K562 (cell line): Measurements from ENCODE around the gene ABHD5. TPM values are rescaled to one million over a fixed set of nuclear protein-coding genes. Genes with fewer than 3 reads are reported as not detected.

Experiments used
- ADNP ChIP-seq: fragments of 200-800 bp; sonication (Bioruptor generic); IDR thresholded peaks from 2 replicates; pipeline ENCODE4 v1.6.1; 2016; ENCODE audit warnings: missing genetic modification characterization, missing compliant biosample characterization
- CCNT2 ChIP-seq: IDR thresholded peaks from 2 replicates; pipeline ENCODE4 v1.6.1; 2011; ENCODE audit warnings: borderline replicate concordance, low read depth, mild to moderate bottlenecking, moderate library complexity, mixed read lengths, low read length; ENCODE audit not compliant: insufficient read length; ENCODE audit errors: extremely low read depth
- CHCHD3 ChIP-seq: fragments of 250-450 bp; sonication (Bioruptor Pico); IDR thresholded peaks from 2 replicates; pipeline ENCODE4 v2.1.2; 2022; ENCODE audit warnings: mild to moderate bottlenecking
- CREM ChIP-seq: IDR thresholded peaks from 2 replicates; pipeline ENCODE4 v1.6.1; 2014; ENCODE audit warnings: antibody characterized with exemption, low read depth
- E2F3 ChIP-seq: fragments of 250-450 bp; sonication (Bioruptor Pico); IDR thresholded peaks from 2 replicates; pipeline ENCODE4 v1.4.0; 2020; ENCODE audit warnings: mild to moderate bottlenecking
- ELK3 ChIP-seq: fragments of 450-650 bp; formaldehyde crosslinking; IDR thresholded peaks from 2 replicates; pipeline ENCODE4 v1.4.0; 2020; ENCODE audit warnings: mild to moderate bottlenecking
- GATAD2B ChIP-seq: fragments of 450-650 bp; IDR thresholded peaks from 2 replicates; pipeline ENCODE4 v1.6.1; 2017; ENCODE audit warnings: mild to moderate bottlenecking, borderline replicate concordance
- GTF2F1 ChIP-seq: IDR thresholded peaks from 2 replicates; pipeline ENCODE4 v1.6.1; 2011; ENCODE audit warnings: low read depth, low read length, improper control_type of control experiment
- KAT8 ChIP-seq: fragments of 450-650 bp; IDR thresholded peaks from 2 replicates; pipeline ENCODE4 v1.6.1; 2016; ENCODE audit warnings: low read depth, mild to moderate bottlenecking
- KHSRP ChIP-seq: fragments of 450-650 bp; IDR thresholded peaks from 2 replicates; pipeline ENCODE4 v1.6.1; 2017
- OTX1 ChIP-seq: fragments of 450-650 bp; formaldehyde crosslinking; IDR thresholded peaks from 2 replicates; pipeline ENCODE4 v1.4.0; 2022; ENCODE audit warnings: mild to moderate bottlenecking
- RBM15 ChIP-seq: fragments of 200-400 bp; formaldehyde crosslinking; IDR thresholded peaks from 2 replicates; pipeline ENCODE4 v1.6.1; 2018; ENCODE audit warnings: mild to moderate bottlenecking, low read length, moderate library complexity; ENCODE audit not compliant: insufficient read depth
- SFPQ ChIP-seq: fragments of 200-400 bp; formaldehyde crosslinking; IDR thresholded peaks from 2 replicates; pipeline ENCODE4 v1.6.1; 2017; ENCODE audit warnings: mild to moderate bottlenecking, low read depth, low read length, moderate library complexity
- SMARCB1 ChIP-seq: IDR thresholded peaks from 2 replicates; pipeline ENCODE4 v1.6.1; 2011; ENCODE audit warnings: improper control_type of control experiment, low read depth; ENCODE audit not compliant: insufficient read length
- STAT5B ChIP-seq: fragments of 250-450 bp; sonication (Bioruptor Pico); IDR thresholded peaks from 2 replicates; pipeline ENCODE4 v1.8.0; 2021; ENCODE audit warnings: mild to moderate bottlenecking, inconsistent platforms
- ZNF146 ChIP-seq: IDR thresholded peaks from one replicate; pipeline ENCODE4 v1.6.1; 2018; ENCODE audit warnings: missing compliant biosample characterization; ENCODE audit not compliant: unreplicated experiment
- ZNF77 ChIP-seq: fragments of 250-450 bp; sonication (Bioruptor Pico); IDR thresholded peaks from 2 replicates; pipeline ENCODE4 v1.5.0; 2020
- ZNF79 ChIP-seq: fragments of 250-450 bp; sonication (Bioruptor Pico); IDR thresholded peaks from 2 replicates; pipeline ENCODE4 v1.4.0; 2020; ENCODE audit warnings: low read depth, mild to moderate bottlenecking, moderate library complexity
- polyA plus RNA-seq, 8 experiments: library from polyadenylated mRNA; depleted of rRNA in 4 of 8; stranded (reverse) in 5 of 8; unstranded in 3 of 8; fragments of >200 nt; fragmentation: Nextera tagmentation in 2 of 8; fragmentation: Illumina TruSeq in 1 of 8; extraction: Ambion mirVana in 2 of 8; extraction: Trizol in 1 of 8; gene quantifications; 2 replicates each; pipeline versions ENCODE4 v1.2.1 to v1.2.3, GENCODE V29; 2011 to 2014; ENCODE audit warnings: inconsistent platforms in 1 of 8, missing spikeins in 1 of 8
- total RNA-seq, 7 experiments: library from RNA; depleted of rRNA in 6 of 7; stranded (reverse); fragments of >200 nt in 6 of 7; fragmentation: Illumina TruSeq in 2 of 7; extraction: Trizol in 2 of 7; gene quantifications; 2 replicates each; pipeline versions ENCODE4 v1.2.1 to v1.2.3, GENCODE V29; 2011 to 2021; ENCODE audit warnings: low replicate concordance in 1 of 7
- TF ChIP-seq, protein P1 (sequence below): sonication (generic); formaldehyde crosslinking; IDR thresholded peaks from 2 replicates; pipeline ENCODE4 v1.8.1; 2023; ENCODE audit warnings: mild to moderate bottlenecking, missing genetic modification reagents
- TF ChIP-seq, protein P2 (sequence below): sonication (generic); formaldehyde crosslinking; IDR thresholded peaks from 2 replicates; pipeline ENCODE4 v1.8.1; 2023; ENCODE audit warnings: mild to moderate bottlenecking, missing genetic modification reagents
- TF ChIP-seq, protein P3 (sequence below): sonication (generic); formaldehyde crosslinking; IDR thresholded peaks from 2 replicates; pipeline ENCODE4 v1.8.0; 2023; ENCODE audit warnings: mild to moderate bottlenecking, missing genetic modification reagents

The ABHD5 gene
- total and polyA plus RNA-seq, 9 of the 15 experiments (the other 6 are each of a cell fraction or from before 2014, with no cell fraction given) = 27.8 to 61.7 (median 39.9) TPM

GRCh38 chr3:43690400-43691119, at the start of gene ABHD5 (continued):
- TF ChIP-seq ZNF77 (CRISPR knock-in tag) = no peak
- no peak for TF ChIP-seq STAT5B (CRISPR knock-in tag)
- no peak for TF ChIP-seq ZNF146 (CRISPR knock-in tag)
- TF ChIP-seq ADNP (tag) = no peak
- TF ChIP-seq SFPQ = no peak
- TF ChIP-seq, protein P1, sequence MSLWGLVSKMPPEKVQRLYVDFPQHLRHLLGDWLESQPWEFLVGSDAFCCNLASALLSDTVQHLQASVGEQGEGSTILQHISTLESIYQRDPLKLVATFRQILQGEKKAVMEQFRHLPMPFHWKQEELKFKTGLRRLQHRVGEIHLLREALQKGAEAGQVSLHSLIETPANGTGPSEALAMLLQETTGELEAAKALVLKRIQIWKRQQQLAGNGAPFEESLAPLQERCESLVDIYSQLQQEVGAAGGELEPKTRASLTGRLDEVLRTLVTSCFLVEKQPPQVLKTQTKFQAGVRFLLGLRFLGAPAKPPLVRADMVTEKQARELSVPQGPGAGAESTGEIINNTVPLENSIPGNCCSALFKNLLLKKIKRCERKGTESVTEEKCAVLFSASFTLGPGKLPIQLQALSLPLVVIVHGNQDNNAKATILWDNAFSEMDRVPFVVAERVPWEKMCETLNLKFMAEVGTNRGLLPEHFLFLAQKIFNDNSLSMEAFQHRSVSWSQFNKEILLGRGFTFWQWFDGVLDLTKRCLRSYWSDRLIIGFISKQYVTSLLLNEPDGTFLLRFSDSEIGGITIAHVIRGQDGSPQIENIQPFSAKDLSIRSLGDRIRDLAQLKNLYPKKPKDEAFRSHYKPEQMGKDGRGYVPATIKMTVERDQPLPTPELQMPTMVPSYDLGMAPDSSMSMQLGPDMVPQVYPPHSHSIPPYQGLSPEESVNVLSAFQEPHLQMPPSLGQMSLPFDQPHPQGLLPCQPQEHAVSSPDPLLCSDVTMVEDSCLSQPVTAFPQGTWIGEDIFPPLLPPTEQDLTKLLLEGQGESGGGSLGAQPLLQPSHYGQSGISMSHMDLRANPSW (CRISPR knock-in tag) = no peak; the same call in 1 of the 2 replicates
- no peak for TF ChIP-seq KAT8
- peak; percentile 78 for TF ChIP-seq CREM
- TF ChIP-seq KHSRP = no peak
- TF ChIP-seq CCNT2 = peak; percentile 99
- TF ChIP-seq OTX1 (CRISPR knock-in tag) = peak; percentile 94
- TF ChIP-seq ELK3 = no peak
- TF ChIP-seq, protein P2, sequence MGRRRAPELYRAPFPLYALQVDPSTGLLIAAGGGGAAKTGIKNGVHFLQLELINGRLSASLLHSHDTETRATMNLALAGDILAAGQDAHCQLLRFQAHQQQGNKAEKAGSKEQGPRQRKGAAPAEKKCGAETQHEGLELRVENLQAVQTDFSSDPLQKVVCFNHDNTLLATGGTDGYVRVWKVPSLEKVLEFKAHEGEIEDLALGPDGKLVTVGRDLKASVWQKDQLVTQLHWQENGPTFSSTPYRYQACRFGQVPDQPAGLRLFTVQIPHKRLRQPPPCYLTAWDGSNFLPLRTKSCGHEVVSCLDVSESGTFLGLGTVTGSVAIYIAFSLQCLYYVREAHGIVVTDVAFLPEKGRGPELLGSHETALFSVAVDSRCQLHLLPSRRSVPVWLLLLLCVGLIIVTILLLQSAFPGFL (CRISPR knock-in tag) = no peak
- no peak for TF ChIP-seq RBM15
- TF ChIP-seq, protein P3, sequence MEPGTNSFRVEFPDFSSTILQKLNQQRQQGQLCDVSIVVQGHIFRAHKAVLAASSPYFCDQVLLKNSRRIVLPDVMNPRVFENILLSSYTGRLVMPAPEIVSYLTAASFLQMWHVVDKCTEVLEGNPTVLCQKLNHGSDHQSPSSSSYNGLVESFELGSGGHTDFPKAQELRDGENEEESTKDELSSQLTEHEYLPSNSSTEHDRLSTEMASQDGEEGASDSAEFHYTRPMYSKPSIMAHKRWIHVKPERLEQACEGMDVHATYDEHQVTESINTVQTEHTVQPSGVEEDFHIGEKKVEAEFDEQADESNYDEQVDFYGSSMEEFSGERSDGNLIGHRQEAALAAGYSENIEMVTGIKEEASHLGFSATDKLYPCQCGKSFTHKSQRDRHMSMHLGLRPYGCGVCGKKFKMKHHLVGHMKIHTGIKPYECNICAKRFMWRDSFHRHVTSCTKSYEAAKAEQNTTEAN = no peak; the same call in 1 of the 2 replicates
- TF ChIP-seq GTF2F1 = peak; percentile 90
- peak; percentile 95 for TF ChIP-seq CHCHD3 (CRISPR knock-in tag)
- TF ChIP-seq SMARCB1 = no peak
- no peak for TF ChIP-seq GATAD2B
- no peak; the same call in 1 of the 2 replicates for TF ChIP-seq E2F3 (CRISPR knock-in tag)
- peak; percentile 66 for TF ChIP-seq ZNF79
